SU-DHL-6 (cell line): ENCODE measurements around the gene CHSY1.

ENCODE experiments used
- EZH2phosphoT487 ChIP-seq: fragments of 200-600 bp; sonication (generic), shearing (Covaris generic); conservative IDR thresholded peaks from 2 replicates; pipeline ENCODE4 v1.6.1; 2018; ENCODE audit warnings: mild to moderate bottlenecking, antibody characterized with exemption, low read length, moderate library complexity, mixed read lengths
- TF ChIP-seq, protein P1 (sequence below): fragments of 200-600 bp; sonication (generic); IDR thresholded peaks from one replicate; pipeline ENCODE4 v1.5.1; 2017; ENCODE audit warnings: antibody characterized with exemption, mild to moderate bottlenecking, low read length, moderate library complexity; ENCODE audit not compliant: insufficient read depth, poor library complexity, severe bottlenecking

DNA sequence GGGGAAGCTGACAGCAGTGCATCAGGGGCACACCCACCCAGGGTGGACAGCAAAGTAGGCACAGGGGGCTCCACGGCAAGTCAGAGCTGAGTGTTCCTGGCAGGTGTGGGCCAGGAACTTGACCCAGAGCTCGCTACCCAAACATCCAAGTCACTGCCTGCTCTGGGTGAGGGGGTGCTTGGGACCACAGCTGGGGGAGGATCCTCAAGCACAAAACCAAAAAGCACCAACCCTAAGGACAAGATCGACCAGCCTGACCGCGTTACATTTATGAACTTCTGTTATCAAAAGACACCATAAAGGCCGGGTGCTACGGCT is 101.2 kb downstream of the CHSY1 start:
- TF ChIP-seq, protein P1, sequence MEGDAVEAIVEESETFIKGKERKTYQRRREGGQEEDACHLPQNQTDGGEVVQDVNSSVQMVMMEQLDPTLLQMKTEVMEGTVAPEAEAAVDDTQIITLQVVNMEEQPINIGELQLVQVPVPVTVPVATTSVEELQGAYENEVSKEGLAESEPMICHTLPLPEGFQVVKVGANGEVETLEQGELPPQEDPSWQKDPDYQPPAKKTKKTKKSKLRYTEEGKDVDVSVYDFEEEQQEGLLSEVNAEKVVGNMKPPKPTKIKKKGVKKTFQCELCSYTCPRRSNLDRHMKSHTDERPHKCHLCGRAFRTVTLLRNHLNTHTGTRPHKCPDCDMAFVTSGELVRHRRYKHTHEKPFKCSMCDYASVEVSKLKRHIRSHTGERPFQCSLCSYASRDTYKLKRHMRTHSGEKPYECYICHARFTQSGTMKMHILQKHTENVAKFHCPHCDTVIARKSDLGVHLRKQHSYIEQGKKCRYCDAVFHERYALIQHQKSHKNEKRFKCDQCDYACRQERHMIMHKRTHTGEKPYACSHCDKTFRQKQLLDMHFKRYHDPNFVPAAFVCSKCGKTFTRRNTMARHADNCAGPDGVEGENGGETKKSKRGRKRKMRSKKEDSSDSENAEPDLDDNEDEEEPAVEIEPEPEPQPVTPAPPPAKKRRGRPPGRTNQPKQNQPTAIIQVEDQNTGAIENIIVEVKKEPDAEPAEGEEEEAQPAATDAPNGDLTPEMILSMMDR, result no peak
- TF ChIP-seq EZH2phosphoT487, result no peak
